GM18870 (cell line): ENCODE data around the gene ZNF239.
"Not testable (repeated sequence)": the region's sequence is repeated elsewhere in the genome, so short reads cannot be mapped to it uniquely, and the experiment has no call there.

Experiments
- ATAC-seq: cut with Tn5 transposase; IDR thresholded peaks from one replicate; pipeline ENCODE4 v1.9.1; 2021; ENCODE audit warnings: moderate library complexity; ENCODE audit not compliant: unreplicated experiment

Gene ZNF239

DNA sequence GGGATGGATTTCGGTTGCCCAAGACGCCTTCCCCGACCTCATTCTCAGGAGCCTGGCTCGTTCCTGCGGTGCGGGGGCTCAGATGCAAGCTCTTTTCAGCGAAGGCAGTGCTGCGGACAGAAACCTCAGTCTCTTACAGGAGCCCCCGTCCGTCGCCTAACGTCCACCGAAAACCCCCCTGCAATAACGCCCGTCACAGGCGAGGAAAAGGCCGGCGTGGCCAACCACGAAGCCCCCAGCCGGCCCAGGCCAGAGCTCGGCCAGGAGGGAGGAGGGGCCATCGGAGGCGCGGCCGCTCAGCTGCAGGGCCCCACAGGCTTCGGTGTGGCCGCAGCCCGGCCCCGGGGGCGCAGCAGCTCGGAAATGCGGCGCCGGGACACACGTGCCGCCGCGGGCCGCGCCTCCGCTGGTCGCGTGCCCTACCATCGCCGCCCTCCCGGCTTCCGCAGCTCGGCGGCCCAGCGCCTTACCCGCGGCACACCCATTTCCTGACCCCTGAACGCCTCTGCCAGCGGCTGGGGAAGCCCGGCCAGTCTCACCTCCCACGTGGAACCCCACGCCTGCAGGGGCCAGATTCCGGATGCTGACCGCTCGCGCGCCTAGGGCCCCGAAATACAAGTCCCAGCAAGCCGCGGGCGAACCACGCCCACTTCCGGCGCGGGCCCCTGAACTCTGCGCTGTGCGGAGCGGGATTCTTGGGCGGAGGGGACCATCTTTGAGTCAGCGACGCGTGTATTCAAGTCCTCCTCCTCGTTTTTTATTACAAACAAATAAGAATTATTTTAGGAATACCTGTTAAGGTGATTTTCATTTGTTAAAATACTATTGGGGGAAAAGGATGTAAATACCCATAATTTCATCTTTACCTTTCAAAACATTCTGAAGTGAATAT lies at the start of gene ZNF239:
TSS of gene ZNF239 (minus strand) at position 616 of the 892 bp plus-strand sequence. CDS start 16,537 bp downstream, outside the sequence.
- ATAC-seq = peak; percentile 65

DNA sequence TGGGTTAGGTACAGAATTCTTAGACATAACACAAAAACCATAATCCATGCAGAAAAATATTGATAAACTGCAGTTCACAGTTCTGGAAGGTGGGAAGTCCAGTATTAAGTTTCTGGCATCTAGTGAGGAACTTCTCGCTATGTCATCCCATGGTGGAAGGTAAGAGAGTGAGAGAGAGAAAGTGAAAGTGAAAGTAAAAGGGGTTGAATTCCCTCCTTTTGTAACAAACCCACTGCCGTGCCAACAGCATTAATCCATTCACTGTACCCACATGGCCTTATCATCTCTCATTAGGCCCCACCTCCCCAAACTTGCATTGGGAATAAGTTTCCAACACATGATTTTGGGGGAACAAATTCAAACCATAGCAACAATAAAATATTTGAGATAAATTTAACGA lies 48.9 kb upstream of the ZNF239 start:
- ATAC-seq = no peak

DNA sequence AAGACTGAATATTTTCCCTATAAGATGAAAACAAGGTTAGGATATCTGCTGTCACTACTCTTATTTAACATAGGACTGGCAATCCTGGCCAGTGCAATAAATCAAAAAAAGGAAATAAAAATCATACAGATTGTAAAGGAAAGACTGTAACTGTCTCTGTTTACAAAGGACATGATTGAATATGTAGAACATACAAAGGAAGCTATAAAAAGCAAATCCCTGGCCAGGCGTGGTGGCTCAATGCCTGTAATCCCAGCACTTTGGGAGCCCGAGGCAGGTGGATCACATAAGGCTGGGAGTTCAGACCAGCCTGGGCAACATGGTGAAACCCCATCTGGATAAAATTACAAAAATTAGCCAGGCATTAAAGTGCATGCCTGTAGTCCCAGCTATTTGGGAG lies 47.6 kb upstream of the ZNF239 start:
- no peak for ATAC-seq

DNA sequence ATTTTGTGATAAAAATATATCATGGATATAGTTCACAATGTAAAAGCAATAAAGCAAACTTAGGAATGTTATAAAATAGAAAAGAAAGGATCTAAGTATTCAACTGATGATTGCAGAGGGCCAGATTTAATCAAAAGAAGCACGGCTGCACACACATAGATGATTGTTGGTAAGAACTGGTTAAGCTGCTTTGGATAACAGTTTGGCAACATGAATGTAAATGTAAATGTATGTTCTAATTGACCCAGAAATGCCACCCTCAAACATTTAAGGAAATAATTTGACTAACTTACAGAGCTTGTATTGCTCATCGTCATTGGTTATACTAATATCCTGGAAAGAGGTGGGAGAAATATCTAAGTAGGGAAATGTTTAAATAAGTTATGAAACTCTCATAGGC lies 45.0 kb upstream of the ZNF239 start:
- ATAC-seq = no peak

DNA sequence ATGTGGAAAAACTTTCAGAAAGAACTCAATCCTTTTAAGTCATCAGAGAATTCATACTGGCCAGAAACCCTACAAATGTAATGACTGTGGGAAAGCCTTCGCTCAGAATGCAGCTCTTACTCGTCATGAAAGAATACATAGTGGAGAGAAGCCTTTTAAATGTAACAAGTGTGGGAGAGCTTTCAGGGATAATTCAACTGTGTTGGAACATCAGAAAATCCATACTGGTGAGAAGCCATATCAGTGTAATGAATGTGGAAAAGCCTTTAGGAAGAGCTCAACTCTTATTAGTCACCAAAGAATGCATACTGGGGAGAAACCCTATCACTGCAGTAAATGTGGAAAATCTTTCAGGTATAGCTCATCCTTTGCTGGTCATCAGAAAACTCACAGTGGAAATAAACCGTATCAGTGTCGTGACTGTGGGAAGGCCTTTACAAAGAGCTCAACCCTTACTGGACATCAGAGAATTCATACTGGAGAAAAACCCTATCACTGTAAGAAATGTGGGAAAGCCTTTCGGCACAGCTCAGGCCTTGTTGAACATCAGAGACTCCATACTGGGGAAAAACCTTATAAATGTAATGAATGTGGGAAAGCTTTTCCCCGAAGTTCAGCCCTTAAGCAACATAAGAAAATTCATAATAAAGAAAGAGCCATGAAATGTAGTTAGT lies 42.4 kb upstream of the ZNF239 start:
- ATAC-seq = no peak

DNA sequence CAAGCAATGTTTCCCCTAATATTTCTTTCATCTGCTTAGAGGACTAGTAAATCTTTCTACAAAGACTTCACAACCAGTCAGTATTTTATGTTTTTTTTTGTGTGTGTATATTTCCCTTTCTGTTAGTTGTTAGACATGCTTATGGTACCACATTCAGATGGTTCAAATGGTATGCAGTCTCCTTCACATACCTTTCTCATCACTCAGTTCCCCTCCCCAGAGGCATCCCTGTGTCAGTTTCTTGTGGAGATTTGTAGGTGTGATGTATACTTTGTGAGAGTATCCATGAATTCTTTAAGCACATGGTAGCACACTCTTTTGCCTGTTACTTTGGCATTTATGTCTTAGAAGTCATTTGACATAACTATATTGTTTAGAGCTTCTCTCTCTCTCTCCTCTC lies 36.2 kb upstream of the ZNF239 start:
- ATAC-seq = no peak

DNA sequence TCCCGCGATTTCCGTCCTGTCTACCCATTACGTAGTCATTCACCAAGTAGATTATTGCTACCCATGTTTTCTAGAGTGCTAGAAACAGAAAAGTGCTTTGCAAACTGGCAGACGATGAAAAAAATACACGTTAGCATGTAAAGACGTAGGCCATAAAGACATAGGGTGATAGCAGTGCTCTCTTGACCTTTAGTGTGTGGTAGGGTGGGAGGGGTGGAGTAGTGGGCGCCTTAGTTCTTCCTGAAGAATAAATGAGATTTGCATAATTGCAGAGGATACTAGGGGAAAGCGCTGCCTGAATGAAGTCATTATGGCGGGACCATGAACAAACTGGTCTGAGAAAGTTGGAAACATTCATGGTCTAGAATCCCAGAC lies 32.8 kb upstream of the ZNF239 start:
- ATAC-seq = no peak

DNA sequence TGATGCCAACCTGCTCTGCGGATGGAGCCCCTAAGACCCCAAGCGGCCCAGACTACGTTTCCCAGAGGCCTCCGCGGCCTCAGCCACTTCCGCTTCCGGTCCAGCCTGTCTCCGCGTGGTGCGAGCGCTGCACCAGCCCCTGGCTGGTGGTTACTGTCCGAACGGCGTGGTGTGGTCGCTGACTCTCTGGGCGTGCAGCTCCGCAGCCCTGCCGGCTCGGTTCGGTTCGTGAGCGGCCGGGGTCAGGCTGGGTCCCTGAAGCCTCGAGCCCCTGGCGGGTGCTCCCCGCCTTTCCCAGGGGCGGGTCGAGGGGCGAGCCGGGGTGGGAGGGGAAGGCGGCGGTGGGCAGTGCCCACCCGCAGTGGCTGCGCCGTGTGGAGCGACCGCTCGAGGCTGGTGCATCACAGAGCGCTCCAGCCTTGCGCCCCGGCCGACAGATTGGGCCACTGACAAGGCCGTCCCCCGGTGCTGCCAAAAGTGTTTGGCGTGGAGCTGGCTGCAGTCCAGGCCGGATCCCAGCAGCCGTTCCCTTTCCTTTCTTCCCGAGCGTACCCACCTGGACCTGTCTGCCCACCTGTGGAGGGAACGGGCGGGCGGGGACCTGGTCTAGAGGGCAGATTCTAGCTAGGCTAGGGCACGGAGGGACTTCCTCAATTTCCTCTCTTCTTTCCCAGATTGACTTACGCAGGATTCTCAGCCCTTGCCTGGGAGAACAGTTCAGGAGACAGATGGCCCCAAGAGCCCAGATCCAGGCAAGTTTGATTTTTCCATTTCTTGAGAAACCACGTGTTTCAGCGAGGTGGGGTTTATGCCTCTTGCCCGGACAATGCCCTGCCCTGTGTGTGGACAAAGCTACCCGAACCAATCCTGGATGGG lies 32.1 kb upstream of the ZNF239 start, which contains the start of gene ZNF485:
TSS of gene ZNF485 (plus strand) at position 116 of the 876 bp plus-strand sequence. CDS start at position 729, 613 bp downstream.
- ATAC-seq = peak; percentile 94

DNA sequence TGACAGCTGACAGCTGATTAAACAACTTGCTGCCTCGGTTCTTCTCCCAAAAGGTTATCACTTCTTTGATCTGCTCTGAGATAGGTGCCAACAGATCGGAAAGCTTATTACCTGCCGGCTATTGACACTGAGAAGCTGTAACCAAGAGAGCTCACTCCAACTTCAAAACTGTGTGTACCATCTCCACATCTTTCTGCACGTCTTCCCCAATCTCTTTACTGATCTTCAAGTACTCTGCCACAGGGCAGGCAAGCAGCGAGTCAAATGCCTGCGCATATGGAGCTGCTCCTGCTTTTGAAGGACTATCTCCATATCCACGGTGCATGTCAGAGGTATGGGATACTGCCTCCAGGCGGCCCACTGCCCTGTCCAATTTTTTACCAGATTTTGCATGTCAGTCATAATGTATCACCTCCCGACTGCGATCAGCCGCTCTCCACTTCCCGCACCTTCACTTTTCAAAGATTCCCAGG lies 31.5 kb upstream of the ZNF239 start:
- no peak for ATAC-seq

DNA sequence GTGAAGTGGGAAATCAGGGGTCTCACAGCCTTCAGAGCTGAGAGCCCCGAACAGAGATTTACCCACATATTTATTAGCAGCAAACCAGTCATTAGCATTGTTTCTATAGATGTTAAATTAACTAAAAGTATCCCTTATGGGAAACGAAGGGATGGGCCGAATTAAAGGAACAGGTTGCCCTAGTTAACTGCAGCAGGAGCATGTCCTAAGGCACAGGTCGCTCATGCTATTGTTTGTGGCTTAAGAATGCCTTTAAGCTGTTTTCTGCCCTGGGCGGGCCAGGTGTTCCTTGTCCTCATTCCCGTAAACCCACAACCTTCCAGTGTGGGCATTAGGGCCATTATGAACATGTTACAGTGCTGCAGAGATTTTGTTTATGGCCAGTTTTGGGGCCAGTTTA lies 27.2 kb upstream of the ZNF239 start:
- not testable (repeated sequence) for ATAC-seq

DNA sequence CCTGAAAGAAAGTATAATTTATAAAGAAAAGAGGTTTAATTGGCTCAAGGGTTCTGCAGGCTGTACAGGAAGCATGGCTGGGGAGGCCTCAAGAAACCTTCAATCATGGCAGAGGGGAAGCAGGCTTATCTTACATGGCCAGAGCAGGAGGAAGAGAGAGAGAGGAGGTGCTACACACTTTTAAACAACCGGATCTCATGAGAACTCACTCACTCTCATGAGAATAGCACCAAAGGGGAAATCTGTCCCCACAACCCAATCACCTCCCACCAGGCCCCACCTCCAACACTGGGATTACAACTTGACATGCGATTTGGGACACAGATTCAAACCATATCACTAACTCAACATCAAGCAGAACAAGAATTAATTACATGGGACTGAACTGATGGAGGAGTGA lies 24.9 kb upstream of the ZNF239 start:
- no peak for ATAC-seq

DNA sequence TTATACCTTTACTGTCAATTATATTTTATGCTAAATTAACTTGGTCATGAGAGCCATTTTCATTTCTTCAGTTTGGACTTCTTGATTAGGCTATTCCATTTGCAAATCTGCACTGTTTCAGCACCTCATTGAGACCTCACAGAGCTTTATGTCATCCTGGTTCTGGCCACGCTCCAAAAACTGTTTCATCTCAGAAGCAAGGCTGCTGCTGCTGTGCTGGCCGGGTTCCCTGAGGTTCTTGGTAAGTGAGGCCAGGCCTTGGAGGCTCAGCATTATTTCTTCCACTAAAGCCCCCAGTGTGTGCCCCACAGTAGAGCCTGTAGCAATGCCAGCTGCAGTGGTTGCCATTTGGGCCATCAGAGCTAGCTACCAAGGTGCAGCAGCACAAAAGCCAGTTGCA lies 24.0 kb upstream of the ZNF239 start:
- ATAC-seq = no peak

DNA sequence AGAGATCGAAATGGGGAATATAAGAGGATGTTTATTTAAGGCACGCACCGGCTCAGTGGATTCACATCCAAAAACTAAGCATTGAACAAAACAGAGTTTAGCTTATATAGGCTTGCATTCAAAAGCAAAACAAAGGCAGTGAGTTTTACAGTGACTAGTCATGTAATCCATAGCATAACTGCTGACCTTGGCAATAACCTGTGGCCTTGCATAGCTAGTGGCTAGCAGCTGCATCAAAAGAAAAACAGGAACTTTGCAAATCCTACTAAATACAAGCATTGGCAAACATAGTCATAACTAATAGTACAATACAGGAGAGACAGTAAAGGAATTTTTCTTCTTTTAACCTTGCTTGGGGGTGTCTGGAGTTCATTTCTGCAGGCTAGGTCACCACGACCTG lies 22.1 kb upstream of the ZNF239 start:
- no peak for ATAC-seq

DNA sequence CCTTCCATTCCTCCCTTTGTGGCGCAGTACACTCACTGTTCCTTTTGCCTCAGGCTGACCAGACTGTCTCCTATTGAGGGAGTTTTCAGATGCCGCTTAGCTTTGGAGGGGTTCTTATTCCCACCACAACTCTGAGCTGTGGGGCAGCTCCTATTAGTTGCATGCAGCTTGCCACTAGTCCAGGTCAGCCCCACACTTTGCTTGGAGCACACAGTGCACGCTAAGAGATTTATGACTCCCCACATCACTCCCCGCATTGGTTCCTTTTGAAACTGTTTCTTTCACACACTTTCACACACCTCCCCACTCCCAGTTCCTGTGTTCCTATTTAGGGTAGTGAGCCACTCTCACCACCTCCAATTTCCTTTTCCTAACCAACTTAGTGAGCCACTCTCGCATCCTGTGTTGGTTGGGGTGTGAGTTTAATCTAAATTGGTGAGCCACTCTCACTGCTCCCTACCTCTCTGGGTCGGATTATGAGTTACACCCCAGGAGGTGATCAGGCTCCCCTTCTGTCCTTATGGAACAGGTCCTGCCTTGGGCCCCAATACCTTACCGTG lies 21.4 kb upstream of the ZNF239 start:
- peak; percentile 44 for ATAC-seq

DNA sequence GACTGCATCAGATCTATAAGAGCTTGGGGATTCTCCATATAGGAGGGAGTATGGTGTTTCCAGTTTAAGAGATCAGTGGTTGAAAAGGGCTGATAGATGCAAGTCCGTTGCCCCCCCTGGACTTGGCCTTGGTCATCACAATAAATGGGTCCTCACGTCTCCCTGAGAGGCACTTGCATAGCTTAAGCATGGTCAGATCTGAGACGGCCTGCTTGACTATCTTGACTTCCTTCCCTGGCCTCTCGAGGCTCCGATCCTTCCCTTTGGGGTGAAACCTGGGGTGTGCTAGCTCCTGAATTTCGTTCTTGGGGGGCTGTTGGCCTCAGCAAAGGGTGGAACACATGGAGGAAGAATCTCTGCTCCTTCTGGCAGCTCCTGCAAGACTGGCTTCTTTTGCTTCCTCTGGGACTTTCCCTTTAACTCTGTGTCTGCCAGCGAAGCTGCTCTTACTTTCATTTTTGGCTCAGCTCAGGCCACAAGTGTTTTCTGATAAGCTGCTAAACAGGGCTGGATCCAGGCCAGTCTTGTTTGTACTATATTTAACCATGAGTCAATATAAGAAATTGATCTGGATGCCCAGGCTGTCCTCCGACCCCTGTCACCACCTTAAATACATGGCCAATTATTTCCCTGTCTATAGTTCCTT lies 20.7 kb upstream of the ZNF239 start:
- peak; percentile 98 for ATAC-seq

DNA sequence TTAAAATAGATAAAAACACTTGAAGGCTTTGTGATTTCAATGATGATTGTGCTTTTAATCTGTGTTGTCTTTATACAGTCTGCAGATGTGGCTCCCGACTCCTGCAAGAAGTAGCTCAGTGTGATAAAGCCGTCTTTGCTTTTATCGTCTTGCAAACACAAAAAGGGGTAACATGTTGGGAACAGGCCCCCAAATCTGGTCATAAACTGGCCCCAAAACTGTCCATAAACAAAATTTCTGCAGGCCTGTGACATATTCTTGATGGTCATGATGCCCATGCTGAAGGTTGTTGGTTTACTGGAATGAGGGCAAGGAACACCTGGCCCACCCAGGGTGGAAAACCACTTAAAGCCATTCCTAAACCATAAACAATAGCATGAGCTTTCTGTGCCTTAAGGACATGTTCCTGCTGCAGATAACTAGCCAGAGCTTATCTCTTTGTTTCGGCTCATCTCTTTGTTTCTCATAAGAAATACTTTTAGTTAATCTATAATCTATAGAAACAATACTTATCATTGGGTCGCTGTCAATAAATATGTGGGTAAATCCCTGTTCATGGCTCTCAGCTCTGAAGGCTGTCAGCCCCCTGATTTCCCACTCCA lies 17.0 kb upstream of the ZNF239 start:
- ATAC-seq = no peak

DNA sequence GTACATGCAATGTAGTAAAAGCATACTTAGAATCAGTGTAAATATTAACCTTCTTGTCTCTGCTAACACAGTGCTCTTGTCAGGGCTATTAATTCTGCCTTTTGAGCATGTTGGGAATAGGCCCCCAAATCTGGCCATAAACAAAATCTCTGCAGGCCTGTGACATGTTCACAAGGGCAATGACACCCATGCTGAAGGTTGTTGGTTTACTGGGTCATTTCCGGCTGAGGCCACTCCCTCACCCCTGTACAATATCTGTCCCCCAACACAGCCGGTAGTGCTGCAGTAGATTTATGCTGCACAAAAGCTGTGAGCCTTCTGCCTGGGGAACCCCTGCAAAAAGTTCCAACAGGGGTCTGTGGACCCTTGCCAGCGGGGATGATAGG lies 12.3 kb upstream of the ZNF239 start:
- ATAC-seq = not testable (repeated sequence)

DNA sequence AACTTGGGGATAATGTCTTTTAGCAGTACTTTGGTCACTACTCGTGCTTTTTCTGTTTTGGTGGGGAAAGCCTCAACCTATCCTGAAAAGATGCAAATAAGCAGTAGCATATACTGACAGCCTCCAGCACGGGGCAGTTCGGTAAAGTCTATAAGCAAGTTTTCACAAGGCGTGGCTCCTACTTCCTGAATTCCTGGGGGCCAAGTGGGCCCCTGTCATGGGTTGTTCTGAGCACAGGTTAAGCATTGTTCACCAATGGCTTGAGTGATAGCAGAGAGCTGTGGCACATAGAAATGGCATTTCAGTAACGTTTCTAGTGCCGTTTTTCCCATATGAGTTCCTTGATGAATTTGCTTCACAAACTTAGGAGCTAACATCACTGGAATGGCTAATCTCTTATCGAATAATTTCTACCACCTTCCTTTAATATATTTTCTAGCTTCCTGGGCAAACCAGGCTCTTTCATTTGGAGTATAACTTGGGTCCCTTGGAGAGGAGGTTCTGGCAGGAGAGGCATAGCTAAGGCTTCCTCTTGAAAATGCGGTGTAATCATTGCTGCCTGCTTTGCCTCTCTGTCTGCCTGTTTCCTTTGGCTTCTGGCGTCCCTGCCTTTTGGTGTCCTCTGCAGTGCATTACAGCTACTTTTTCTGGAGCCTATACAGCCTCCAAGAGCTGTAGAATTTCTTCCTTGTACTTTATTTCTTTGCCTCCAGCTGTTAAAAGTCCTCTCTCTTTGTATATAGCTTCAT lies 11.7 kb upstream of the ZNF239 start:
- no peak for ATAC-seq

DNA sequence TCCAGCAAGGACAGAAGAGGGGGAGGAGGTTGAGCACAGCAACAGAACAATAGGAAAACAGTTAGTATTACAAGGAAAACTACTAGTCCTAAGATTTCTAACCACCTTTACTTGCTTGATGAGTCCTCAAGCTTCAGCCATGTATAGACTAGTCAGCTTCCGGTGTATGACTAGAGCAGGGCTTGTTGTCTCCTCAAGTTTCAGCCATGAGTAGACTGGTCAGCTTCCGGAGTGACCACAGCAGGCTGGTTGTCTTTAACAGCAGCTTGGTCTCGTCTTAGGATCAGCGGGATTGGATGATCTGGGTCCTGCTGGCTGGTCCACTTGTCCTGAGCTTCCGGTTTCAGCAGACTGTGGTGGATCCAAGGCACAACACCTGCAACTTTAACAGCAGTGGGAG lies 10.6 kb upstream of the ZNF239 start:
- no peak for ATAC-seq
